RWPE1 (cell line): ENCODE data around the gene RBM23.

ENCODE experiments used
- CTCF ChIA-PET: fragments of 350-600 bp; sonication (Branson Sonifier 250); formaldehyde crosslinking; extraction: SDS; loops from one replicate; lab custom pipeline; 2021; lab: Yijun Ruan, JAX
- POLR2A ChIA-PET: fragments of 400-600 bp; formaldehyde crosslinking; extraction: SDS; loops from one replicate; lab custom pipeline; 2020; ENCODE audit warnings: antibody characterized with exemption; ENCODE audit not compliant: low non-redundant PET; lab: Yijun Ruan, JAX
- DNase-seq: peaks from one replicate; pipeline ENCODE4 v3.0.0; 2012; ENCODE audit warnings: low spot score
- H3K27ac ChIP-seq: fragments of 450-650 bp; 2 replicates; pipeline ENCODE4 v1.5.1; 2017
- TF ChIP-seq, protein P1 (sequence below): fragments of 450-650 bp; conservative IDR thresholded peaks from 2 replicates; pipeline ENCODE4 v1.5.1; 2017; ENCODE audit warnings: low read depth, mild to moderate bottlenecking

The RBM23 gene

DNA sequence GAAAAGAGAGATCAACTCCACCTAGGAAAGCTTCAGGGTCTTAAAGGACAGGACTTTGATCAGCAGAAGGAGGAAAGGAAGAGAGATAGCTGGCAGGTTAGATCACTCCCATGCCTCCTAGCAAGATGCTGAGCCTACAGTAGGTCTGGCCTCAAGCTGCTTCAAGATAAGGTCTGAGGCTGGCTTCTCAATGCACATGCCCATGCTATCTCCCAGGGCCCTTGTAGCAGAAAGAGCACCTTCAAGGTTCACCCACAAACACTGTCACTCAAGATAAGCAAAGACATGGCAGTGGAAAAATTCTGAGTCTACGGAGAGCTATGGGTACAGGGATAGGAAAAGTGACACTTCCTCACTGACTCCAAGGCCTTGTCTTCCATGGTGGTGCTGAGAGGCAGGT is 21.6 kb downstream of the RBM23 start:
- no peak for DNase-seq
- ChIA-PET POLR2A (no interaction called here), CTCF (interaction anchor here (0.6 to 1.9 kb wide), 3 partner anchors 10 to 31 kb away, joined by 3 to 5 read pairs (median 4); no protein-coding TSS in a partner anchor)
- TF ChIP-seq, protein P1, sequence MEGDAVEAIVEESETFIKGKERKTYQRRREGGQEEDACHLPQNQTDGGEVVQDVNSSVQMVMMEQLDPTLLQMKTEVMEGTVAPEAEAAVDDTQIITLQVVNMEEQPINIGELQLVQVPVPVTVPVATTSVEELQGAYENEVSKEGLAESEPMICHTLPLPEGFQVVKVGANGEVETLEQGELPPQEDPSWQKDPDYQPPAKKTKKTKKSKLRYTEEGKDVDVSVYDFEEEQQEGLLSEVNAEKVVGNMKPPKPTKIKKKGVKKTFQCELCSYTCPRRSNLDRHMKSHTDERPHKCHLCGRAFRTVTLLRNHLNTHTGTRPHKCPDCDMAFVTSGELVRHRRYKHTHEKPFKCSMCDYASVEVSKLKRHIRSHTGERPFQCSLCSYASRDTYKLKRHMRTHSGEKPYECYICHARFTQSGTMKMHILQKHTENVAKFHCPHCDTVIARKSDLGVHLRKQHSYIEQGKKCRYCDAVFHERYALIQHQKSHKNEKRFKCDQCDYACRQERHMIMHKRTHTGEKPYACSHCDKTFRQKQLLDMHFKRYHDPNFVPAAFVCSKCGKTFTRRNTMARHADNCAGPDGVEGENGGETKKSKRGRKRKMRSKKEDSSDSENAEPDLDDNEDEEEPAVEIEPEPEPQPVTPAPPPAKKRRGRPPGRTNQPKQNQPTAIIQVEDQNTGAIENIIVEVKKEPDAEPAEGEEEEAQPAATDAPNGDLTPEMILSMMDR: no peak
- H3K27ac ChIP-seq: no peak overlapping the region

DNA sequence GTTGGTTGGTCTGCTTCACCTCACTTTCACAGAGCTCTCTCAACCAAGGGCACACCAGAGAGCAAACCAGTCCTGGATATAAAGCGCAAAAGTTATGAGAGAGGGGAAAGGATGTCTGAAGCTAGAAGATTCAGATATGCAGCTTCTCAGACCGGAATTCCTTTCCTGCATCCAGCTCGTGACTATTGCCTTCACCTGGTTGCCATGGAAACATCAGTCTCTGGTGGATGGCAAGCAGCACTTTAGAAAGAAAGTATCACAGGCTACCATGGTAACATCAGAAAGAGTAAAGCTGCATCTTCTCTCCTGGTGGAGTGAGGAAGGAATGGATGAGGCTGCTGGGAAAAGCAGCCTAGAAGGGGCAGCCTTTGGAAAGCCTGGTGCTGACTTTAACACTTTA is 22.2 kb downstream of the RBM23 start:
- no peak overlapping the region for H3K27ac ChIP-seq
- TF ChIP-seq, protein P1: no peak
- ChIA-PET CTCF (interaction anchor here (0.7 to 1.9 kb wide), 4 partner anchors 9 to 172 kb away, joined by 3 to 5 read pairs (median 4); no protein-coding TSS in a partner anchor), POLR2A (no interaction called here)
- no peak for DNase-seq

DNA sequence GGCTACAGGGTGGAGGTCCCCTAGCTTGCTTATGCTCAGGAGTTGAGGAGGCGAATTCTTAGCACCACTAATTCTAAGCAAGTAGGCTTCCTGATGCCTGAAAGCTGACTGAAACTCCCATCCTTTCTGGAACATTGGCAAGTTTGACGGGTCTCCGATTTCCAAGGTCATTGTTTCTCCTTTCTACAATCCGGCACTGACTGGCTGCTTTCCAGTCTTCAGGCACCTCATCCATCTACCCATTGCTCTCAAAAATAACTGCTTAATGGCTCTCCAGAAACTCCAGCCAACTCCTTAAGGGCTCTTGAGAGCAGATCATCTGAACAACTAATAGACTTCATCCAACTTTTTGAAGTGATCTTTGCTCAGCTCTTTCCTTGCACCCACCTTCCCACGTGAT is 22.6 kb downstream of the RBM23 start:
- CTCF ChIA-PET: interaction anchor here (0.7 to 1.9 kb wide), 4 partner anchors 9 to 173 kb away, joined by 3 to 5 read pairs (median 4); no protein-coding TSS in a partner anchor
- H3K27ac ChIP-seq: no peak overlapping the region
- no peak for DNase-seq
- TF ChIP-seq, protein P1: no peak
- POLR2A ChIA-PET: no interaction called here

GRCh38 chr14:22895402-22895801 is 23.5 kb downstream of the RBM23 start:
- no peak for DNase-seq
- POLR2A ChIA-PET: no interaction called here
- H3K27ac ChIP-seq: no peak overlapping the region
- TF ChIP-seq, protein P1: no peak
- CTCF ChIA-PET: interaction anchor here (0.6 to 1.9 kb wide), 4 partner anchors 8 to 1438 kb away, joined by 3 to 6 read pairs (median 4); no protein-coding TSS in a partner anchor

GRCh38 chr14:22893706-22894105 is 25.2 kb downstream of the RBM23 start:
- no peak overlapping the region for H3K27ac ChIP-seq
- DNase-seq: no peak
- TF ChIP-seq, protein P1: no peak
- POLR2A ChIA-PET: no interaction called here
- CTCF ChIA-PET: interaction anchor here (0.6 kb wide), 2 partner anchors 21 to 161 kb away, joined by 3 to 4 read pairs; no protein-coding TSS in a partner anchor

DNA sequence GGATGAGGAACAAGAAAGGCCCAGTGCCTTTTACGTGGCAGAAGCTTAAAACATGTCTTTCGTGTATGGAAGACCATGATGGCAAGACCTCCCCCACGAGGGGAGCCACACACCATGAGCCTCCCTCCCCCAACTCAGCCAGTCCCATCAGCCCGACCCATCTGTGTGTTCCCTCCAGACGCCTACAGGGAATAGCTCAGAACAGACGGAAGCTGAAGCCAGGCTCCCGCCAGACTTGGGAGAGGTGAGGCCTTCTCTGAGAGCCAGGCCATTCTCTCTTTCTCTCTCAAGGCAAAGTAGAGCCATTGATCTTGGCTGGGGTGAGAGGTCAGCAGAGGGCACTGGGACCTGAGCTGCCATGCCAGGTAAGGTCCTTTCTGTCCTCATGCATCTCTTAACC is 26.5 kb downstream of the RBM23 start:
- no peak for DNase-seq
- ChIA-PET POLR2A (interaction anchor here (0.7 kb wide), 1 partner anchor 9 kb away, joined by 3 read pairs; no protein-coding TSS in a partner anchor), CTCF (no interaction called here)
- peak overlapping the region; percentile 25; the same call in 1 of the 2 replicates for H3K27ac ChIP-seq
- TF ChIP-seq, protein P1: no peak
